Testis (tissue), 3 donors: ENCODE results near the gene NHSL1. TPM values are rescaled to one million over a fixed set of nuclear protein-coding genes. Genes with fewer than 3 reads are reported as not detected.

ENCODE experiments used
- DNase-seq: peaks from one replicate; pipeline ENCODE4 v3.0.0-alpha.2; 2019
- H3K27ac ChIP-seq, 2 donors: fragments of 200-600 bp; sonication (generic); one replicate each; pipeline ENCODE4 v1.5.1; 2019
- H3K27me3 ChIP-seq: fragments of 200-600 bp; sonication (generic); one replicate; pipeline ENCODE4 v1.5.1; 2019
- H3K36me3 ChIP-seq: fragments of 200-600 bp; sonication (generic); one replicate; pipeline ENCODE4 v1.5.1; 2017; ENCODE audit warnings: low read depth; ENCODE audit errors: missing control alignments
- H3K4me1 ChIP-seq: fragments of 200-600 bp; sonication (generic); one replicate; pipeline ENCODE4 v1.5.1; 2019
- H3K4me3 ChIP-seq, 2 donors: fragments of 200-600 bp; sonication (generic); one replicate each; pipeline ENCODE4 v1.5.1; 2017 to 2019
- H3K9me3 ChIP-seq: fragments of 200-600 bp; sonication (generic); one replicate; pipeline ENCODE4 v1.5.1; 2017
- POLR2A ChIP-seq: fragments of 450-650 bp; IDR thresholded peaks from one replicate; pipeline ENCODE4 v1.6.1; 2017; ENCODE audit warnings: antibody characterized with exemption, mild to moderate bottlenecking, moderate library complexity
- WGBS, 2 donors: methylation state at CpG; one replicate each; pipeline ENCODE4 v1.1.5; 2018; 5-methylcytosine and 5-hydroxymethylcytosine counted together
- intact Hi-C: fragments of 100-400 bp; cut with DNase I; formaldehyde crosslinking; loops from one replicate; pipeline ENCODE4 v1.15.1; 2023; ENCODE audit warnings: low total_unique reads
- polyA plus RNA-seq: library from polyadenylated mRNA; stranded (reverse); fragments of 350-450 nt; fragmentation: Illumina TruSeq; extraction: RNeasy Lipid Tissue Mini Kit (QIAGEN cat#74804); gene quantifications from one replicate; pipeline ENCODE4 v1.2.3, GENCODE V29; 2014; ENCODE audit warnings: low read depth, low replicate concordance; ENCODE audit not compliant: insufficient read depth
- total RNA-seq, 2 donors: library from RNA; depleted of rRNA; stranded (reverse); fragments of >200 nt; gene quantifications; one replicate each; pipeline ENCODE4 v1.2.3, GENCODE V29; 2016
- TF ChIP-seq, protein P1 (sequence below), 3 experiments: fragments of 450-650 bp in 2 of 3; fragments of 200-600 bp in 1 of 3; sonication (generic) in 1 of 3; IDR thresholded peaks; one replicate each; pipeline ENCODE4 v1.5.1; 2016 to 2019; ENCODE audit warnings: antibody characterized with exemption in 3 of 3, mild to moderate bottlenecking in 2 of 3, moderate library complexity in 1 of 3

NHSL1 gene
- total and polyA plus RNA-seq, 3 donors from 2014 or later: 2.5 to 2.7 (median 2.6) TPM

DNA sequence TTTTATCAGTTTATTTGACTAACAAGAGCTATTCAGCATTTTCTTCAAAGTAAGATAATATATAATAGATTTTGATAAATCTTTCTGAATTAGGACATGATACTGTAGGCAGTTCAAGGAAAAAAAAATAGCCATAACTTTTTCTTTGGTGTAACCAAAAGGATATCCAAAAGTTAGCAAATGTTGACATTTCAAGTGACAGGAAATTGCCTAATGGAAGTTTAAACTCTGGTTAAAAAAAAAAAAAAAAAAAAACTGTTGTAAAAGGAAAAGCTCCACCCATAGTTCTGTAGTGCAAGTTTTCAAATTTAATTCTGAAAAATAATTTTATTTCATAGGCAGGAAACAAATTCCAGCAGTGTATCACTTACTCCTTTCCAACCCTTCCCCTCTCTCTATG, 76.4 kb downstream of the NHSL1 start:
- Histone ChIP-seq H3K9me3 (no peaks in the 10 kb centered on the region), H3K4me1 (no peaks in the 10 kb centered on the region), H3K27ac (no peak overlapping the region), H3K27me3 (no peaks in the 10 kb centered on the region), H3K36me3 (no peaks in the 10 kb centered on the region), H3K4me3 (no peak overlapping the region)
- TF ChIP-seq, protein P1, sequence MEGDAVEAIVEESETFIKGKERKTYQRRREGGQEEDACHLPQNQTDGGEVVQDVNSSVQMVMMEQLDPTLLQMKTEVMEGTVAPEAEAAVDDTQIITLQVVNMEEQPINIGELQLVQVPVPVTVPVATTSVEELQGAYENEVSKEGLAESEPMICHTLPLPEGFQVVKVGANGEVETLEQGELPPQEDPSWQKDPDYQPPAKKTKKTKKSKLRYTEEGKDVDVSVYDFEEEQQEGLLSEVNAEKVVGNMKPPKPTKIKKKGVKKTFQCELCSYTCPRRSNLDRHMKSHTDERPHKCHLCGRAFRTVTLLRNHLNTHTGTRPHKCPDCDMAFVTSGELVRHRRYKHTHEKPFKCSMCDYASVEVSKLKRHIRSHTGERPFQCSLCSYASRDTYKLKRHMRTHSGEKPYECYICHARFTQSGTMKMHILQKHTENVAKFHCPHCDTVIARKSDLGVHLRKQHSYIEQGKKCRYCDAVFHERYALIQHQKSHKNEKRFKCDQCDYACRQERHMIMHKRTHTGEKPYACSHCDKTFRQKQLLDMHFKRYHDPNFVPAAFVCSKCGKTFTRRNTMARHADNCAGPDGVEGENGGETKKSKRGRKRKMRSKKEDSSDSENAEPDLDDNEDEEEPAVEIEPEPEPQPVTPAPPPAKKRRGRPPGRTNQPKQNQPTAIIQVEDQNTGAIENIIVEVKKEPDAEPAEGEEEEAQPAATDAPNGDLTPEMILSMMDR (IDR thresholded peaks at IDR 0.05): no peak
- no peak for TF ChIP-seq POLR2A
- no peak for DNase-seq
- intact Hi-C loops: no loop called here

DNA sequence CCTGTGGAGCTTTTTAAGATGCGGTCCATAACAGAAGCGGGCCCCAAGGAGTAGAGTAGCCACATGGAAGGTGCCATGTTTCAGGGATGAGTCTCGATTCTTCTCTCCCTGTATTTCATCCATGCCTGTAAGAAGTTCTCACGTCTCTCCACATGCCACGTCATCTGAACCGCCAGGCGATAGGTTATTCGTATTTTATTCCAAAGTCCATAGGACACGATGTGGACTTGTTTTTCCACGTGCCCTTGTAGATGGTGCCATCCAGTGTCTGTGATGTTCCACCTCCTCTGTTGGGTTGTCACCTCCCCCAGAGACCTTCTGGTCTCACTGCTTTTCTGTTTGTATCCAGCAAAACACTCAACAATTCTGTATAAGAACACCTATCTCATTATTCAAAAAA, 77.7 kb downstream of the NHSL1 start:
- DNase-seq: no peak
- Histone ChIP-seq H3K27me3 (no peaks in the 10 kb centered on the region), H3K4me3 (no peak overlapping the region), H3K27ac (no peak overlapping the region), H3K9me3 (no peaks in the 10 kb centered on the region), H3K36me3 (no peaks in the 10 kb centered on the region), H3K4me1 (no peaks in the 10 kb centered on the region)
- intact Hi-C loops: no loop called here
- TF ChIP-seq POLR2A: no peak
- TF ChIP-seq, protein P1 (IDR thresholded peaks at IDR 0.05): no peak
- 91 to 99% methylated on average over 9 to 10 of the region's 10 CpGs for WGBS, 2 donors

DNA sequence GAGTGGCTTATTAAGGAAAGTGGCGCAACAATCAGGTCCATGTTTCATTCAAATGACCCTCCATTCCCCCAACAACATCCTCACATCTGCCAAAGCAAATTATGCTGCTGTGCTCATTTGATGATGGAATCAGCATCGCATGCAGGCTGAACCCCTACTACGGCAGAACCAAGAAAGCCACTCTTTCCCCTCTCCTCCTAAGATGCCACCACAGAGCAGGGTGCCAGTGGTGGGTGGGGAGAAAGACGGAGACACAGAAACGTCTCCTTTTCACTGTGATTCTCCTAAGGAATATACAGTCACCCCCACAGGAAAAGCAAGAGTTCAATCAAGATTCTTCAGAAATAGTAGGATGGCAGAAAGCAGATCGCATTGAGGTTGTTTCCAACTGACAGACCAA, 78.2 kb downstream of the NHSL1 start:
- Histone ChIP-seq H3K4me3 (no peak overlapping the region), H3K36me3 (no peaks in the 10 kb centered on the region), H3K9me3 (no peaks in the 10 kb centered on the region), H3K27ac (no peak overlapping the region), H3K4me1 (no peaks in the 10 kb centered on the region), H3K27me3 (no peaks in the 10 kb centered on the region)
- intact Hi-C loops: no loop called here
- 75 to 88% methylated on average over 6 of the region's 6 CpGs for WGBS, 2 donors
- no peak for DNase-seq
- TF ChIP-seq, protein P1 (IDR thresholded peaks at IDR 0.05): no peak
- no peak for TF ChIP-seq POLR2A

DNA sequence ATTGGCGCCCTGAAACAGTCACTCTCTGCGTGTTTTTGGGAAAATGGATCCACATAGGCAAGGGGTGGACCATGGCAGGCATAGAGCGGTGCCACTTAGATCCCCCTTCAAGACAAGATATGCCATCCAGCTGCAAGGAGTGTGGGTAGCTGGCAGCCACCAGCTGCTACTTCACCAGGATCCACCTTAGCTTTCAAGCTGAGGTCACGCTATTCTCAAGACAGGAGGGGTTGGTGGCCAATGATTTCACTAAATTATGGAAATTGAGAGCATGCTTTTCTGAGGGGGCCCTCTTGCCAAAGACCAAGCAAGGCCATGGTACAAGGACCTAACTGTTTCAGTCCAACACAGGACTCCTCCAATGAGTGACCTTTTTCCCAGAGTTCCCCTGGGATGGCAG, 78.9 kb downstream of the NHSL1 start:
- Histone ChIP-seq H3K4me3 (no peak overlapping the region), H3K36me3 (no peaks in the 10 kb centered on the region), H3K27ac (no peak overlapping the region), H3K4me1 (no peaks in the 10 kb centered on the region), H3K9me3 (no peaks in the 10 kb centered on the region), H3K27me3 (no peaks in the 10 kb centered on the region)
- intact Hi-C loops: no loop called here
- TF ChIP-seq, protein P1 (IDR thresholded peaks at IDR 0.05): no peak
- no peak for TF ChIP-seq POLR2A
- WGBS, 2 donors: 96 to 97% methylated on average over 4 of the region's 4 CpGs
- DNase-seq: no peak

DNA sequence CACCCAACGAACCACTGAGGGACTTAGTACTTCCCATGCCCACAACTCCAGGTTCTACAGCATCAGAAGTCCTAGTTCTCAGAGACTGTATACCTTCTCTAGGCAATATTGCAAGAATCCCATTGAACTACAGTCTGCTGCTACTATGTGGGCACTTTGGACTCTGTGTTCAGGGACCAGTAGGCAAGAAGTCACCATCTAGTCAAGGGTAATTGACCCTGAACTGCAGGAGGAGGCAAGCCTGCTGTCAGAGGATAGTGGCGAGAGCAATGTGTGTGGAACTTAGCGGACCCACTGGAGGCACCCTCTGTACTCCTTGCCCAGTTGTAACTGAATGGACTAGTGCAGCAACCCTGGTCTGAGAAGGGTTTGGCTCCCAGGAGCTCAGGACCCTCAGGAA, 79.5 kb downstream of the NHSL1 start:
- no peaks in the 10 kb centered on the region for H3K36me3 ChIP-seq
- TF ChIP-seq POLR2A: no peak
- TF ChIP-seq, protein P1 (IDR thresholded peaks at IDR 0.05): no peak
- no peaks in the 10 kb centered on the region for H3K9me3 ChIP-seq
- H3K27ac ChIP-seq: no peak overlapping the region
- H3K4me3 ChIP-seq: no peak overlapping the region
- intact Hi-C loops: no loop called here
- WGBS, 2 donors: 91 to 94% methylated on average over 3 of the region's 3 CpGs
- no peaks in the 10 kb centered on the region for H3K27me3 ChIP-seq
- no peaks in the 10 kb centered on the region for H3K4me1 ChIP-seq
- no peak for DNase-seq
